ENCODE data around the gene MET.

DNA sequence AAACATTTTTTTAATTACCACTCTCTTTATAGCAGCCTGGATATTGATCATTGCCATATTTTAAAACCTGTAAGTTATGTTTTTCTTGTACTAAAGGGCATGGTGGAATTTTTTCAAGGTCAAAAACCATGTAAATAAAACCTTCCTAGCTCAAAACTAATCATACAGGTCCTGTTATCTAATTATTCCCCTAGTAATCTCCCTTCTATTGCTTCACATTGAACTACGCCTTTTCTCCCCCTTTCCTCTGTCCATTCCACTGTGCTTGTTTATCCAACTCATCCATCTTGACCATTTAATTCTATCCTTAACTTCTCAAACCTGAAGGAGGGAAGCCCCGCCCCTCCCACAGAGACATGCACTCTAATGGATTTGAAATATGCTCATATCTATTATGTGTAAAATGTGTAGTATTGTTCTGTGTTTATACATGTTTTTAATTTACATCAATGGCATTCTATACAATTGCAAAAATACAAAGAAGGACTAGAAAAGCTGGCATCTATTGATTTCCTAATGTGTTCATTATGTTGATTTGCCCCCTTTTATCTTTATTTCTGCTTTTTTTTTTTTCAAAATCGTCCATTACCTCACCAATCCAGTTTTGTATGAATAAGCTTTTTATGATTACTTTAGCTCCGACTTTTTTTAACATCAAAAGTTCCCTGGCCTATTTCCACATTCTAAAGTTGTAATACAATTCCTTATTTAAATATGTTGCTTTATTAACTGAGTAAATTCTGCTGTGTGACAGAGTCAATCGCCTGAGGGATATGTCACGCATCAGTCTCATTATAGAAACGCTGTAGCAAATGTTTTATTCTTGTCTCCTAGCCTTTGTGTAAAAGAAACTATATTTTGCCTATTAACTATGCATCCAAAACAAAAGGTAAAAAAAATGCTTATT is 61.0 kb downstream of the MET start:
- TF ChIP-seq EZH2phosphoT487 (conservative IDR thresholded peaks at IDR 0.05; ENCODE audit: low read length), result no peak
- TF ChIP-seq, protein P1, sequence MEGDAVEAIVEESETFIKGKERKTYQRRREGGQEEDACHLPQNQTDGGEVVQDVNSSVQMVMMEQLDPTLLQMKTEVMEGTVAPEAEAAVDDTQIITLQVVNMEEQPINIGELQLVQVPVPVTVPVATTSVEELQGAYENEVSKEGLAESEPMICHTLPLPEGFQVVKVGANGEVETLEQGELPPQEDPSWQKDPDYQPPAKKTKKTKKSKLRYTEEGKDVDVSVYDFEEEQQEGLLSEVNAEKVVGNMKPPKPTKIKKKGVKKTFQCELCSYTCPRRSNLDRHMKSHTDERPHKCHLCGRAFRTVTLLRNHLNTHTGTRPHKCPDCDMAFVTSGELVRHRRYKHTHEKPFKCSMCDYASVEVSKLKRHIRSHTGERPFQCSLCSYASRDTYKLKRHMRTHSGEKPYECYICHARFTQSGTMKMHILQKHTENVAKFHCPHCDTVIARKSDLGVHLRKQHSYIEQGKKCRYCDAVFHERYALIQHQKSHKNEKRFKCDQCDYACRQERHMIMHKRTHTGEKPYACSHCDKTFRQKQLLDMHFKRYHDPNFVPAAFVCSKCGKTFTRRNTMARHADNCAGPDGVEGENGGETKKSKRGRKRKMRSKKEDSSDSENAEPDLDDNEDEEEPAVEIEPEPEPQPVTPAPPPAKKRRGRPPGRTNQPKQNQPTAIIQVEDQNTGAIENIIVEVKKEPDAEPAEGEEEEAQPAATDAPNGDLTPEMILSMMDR (IDR thresholded peaks at IDR 0.05; ENCODE audit: insufficient read depth, low read length, poor library complexity, severe bottlenecking), result no peak

All from SU-DHL-6 (cell line).